ENCODE measurements around the gene GAL3ST1.

DNA sequence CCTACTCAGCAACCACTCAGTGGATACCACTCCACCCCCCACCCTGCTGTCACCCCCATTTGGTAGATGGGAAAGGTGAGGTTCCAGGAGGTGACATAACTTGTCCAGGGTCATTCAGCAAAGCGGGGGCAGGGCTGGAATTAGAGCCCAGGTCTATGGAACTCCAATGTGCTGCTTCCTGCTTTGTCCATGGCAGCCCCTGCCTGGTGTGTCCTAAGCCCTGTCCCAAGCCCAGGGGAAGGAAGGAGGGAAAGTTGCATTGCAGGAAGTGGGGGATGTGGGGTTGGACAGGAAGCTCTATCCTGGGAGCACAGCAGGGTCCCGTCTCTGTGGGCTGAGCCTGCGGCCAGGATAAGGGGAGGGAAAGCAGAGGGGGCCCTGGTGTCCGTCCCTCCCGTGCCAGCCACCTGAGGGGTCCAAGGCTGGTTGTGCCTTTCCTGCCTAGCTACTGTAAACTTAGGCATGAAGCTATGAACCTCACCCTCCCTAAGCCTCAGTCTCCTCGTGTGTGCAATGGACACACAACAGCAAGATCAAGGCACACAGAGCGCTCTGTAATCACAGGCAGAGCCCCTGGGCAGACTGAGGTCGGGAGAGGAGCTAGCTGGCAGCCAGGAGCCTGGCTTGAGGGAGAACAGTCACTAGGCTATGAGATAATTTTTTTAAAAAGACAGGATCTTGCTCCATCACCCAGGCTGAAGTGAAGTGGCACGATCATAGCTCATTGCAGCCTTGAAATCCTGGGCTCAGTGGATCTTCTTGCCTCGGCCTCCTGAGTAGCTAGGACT is 12.9 kb downstream of the GAL3ST1 start:
- TF ChIP-seq, protein P1, sequence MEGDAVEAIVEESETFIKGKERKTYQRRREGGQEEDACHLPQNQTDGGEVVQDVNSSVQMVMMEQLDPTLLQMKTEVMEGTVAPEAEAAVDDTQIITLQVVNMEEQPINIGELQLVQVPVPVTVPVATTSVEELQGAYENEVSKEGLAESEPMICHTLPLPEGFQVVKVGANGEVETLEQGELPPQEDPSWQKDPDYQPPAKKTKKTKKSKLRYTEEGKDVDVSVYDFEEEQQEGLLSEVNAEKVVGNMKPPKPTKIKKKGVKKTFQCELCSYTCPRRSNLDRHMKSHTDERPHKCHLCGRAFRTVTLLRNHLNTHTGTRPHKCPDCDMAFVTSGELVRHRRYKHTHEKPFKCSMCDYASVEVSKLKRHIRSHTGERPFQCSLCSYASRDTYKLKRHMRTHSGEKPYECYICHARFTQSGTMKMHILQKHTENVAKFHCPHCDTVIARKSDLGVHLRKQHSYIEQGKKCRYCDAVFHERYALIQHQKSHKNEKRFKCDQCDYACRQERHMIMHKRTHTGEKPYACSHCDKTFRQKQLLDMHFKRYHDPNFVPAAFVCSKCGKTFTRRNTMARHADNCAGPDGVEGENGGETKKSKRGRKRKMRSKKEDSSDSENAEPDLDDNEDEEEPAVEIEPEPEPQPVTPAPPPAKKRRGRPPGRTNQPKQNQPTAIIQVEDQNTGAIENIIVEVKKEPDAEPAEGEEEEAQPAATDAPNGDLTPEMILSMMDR (IDR thresholded peaks at IDR 0.05) = no peak
- no peak for TF ChIP-seq EZH2 (IDR thresholded peaks at IDR 0.05; ENCODE audit: borderline replicate concordance, insufficient read depth, low read depth, low read length, poor library complexity, severe bottlenecking)

Measured in B cell (primary cell).